NCI-H187 (cell line): ENCODE measurements around the gene DPPA2.
"Not testable (repeated sequence)": the region's sequence is repeated elsewhere in the genome, so short reads cannot be mapped to it uniquely, and the experiment has no call there.

Experiments used
- DNase-seq, 2 experiments: peaks; one replicate each; lab custom pipeline; 2025; lab: John Stamatoyannopoulos, UW

DPPA2 gene, protein sequence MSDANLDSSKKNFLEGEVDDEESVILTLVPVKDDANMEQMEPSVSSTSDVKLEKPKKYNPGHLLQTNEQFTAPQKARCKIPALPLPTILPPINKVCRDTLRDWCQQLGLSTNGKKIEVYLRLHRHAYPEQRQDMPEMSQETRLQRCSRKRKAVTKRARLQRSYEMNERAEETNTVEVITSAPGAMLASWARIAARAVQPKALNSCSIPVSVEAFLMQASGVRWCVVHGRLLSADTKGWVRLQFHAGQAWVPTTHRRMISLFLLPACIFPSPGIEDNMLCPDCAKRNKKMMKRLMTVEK

DNA sequence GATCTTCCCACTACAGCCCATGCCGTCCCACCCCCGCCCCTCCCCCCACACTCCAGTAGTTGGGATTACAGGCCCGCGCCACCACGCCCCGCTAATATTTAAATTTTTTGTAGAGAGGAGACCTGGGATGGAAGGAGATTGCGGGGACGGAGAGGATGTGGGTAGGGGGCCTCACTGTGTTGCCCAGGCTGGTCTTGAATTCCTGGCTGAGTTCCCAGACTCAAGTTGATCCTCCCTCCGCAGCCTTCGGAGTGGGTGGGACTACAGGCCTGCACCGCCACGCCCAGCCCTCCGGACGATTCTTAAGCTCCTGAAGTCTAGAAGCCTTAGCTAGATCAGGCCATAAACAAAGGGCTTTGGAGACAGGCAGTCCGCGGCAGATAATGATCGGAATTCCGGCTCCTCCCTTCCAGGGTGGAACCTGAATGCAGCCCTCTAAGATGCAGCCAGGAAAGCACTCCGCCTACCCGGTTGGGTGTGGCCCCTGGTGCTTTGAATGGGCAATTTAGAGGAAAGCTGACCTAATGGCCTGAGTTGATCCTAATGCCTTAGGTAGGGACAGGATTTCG, at the start of gene DPPA2:
DPPA2 (minus strand) TSS at position 356 of the 569 bp plus-strand sequence. CDS start 1,975 bp downstream, outside the sequence.
- DNase-seq: no peak

DNA sequence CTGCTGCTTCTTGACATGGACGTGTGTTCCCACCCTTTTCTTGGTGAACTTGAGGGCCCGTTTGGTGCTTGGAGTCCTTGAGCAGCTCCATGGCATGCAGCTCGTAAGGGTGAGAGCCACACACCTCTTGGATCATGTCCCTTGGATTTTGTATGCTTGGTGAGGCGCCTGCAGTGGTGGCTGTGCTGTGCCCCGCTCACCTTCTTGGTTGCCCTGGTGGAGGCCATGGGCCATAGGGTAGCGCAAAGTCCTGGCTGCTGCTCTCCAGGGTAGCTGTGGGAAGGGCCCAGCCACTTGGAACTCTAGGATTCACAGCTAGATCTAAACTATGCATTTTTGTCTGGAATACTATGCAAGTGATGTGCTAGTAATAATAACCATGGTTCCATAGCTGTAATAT, 47.8 kb upstream of the DPPA2 start:
- no peak for DNase-seq

DNA sequence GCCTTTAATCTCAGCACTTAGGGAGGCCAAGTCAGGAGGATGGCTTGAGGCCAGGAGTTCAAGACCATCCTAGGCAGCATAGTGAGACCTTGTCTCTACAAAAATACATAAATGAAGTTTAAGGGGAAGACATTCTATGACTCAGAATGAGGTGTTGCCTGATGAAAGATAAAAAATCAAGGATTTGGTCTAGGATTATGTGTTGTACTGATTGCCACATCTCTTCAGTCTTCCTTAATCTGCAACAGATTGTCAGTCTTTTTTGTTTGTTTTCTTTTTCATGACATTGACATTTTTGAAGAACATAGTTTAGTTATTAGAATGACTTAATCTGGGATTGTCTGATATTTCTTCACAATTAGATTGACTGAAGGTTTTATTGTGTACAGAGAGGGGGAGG, 47.3 kb upstream of the DPPA2 start:
- no peak for DNase-seq

DNA sequence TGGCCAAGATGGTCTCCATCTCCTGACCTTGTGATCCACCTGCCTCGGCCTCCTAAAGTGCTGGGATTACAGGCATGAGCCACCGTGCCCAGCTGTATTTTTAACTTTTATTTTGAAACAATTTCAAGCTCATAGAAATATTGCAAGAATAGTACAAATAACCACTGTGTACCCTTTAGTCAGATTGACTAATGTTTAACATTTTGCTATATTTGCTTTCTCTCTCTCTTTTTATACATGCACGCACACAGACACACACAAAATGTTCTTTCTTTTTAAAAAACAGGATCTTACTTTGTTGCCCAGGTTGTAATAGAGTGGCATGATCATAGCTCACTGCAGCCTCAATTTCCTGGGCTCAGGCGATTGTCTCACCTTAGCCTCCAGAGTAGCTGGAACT, 46.5 kb upstream of the DPPA2 start:
- no peak for DNase-seq

DNA sequence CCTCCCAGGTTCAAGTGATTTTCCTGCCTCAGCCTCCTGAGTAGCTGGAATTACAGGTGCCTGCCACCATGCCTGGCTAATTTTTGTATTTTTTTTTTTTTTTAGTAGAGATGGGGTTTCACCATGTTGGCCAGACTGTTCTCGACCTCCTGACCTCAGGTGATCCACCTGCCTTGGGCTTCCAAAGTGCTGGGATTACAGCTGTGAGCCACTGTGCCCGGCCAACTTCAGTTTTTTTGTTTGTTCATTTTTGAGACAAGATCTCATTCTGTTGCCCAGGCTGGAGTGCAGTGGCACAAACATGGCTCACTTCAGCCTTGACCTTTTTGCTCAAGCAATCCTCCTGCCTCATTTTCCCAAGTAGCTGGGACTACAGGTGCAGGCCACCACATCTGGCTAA, 42.5 kb upstream of the DPPA2 start:
- not testable (repeated sequence) for DNase-seq

DNA sequence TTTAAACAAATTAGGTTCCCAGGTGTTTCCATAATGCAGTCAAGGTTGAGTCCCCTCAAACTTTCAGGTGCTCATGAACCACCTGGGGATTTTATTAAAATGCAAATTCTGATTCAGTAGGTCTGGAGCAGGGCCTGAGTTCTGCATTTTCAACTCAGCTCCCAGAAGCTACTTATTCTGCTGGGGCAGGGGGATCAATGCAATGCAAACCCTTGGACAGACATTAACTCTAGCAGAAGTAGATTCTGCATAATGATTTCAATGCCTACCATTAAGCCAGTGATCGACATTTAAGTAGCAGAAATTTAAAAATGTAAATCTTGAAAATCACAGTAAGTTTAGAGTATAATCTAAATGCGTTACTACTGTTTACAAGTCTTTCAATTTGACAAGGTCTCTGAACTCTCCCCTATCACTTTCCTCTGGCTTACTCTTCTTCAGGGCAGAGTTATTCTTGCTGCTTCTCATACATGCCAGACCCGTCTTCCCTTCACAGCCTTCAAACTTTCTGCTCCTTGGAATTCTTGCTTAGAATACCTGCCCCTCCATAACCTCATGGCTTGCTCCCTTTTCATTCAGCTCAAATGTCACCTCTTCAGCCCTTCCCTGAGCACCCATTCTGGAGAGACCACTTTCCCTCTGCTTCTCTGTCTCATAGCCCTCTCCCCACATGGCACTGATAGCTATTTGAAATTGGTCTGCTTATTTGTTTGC, 40.3 kb upstream of the DPPA2 start:
- no peak for DNase-seq

DNA sequence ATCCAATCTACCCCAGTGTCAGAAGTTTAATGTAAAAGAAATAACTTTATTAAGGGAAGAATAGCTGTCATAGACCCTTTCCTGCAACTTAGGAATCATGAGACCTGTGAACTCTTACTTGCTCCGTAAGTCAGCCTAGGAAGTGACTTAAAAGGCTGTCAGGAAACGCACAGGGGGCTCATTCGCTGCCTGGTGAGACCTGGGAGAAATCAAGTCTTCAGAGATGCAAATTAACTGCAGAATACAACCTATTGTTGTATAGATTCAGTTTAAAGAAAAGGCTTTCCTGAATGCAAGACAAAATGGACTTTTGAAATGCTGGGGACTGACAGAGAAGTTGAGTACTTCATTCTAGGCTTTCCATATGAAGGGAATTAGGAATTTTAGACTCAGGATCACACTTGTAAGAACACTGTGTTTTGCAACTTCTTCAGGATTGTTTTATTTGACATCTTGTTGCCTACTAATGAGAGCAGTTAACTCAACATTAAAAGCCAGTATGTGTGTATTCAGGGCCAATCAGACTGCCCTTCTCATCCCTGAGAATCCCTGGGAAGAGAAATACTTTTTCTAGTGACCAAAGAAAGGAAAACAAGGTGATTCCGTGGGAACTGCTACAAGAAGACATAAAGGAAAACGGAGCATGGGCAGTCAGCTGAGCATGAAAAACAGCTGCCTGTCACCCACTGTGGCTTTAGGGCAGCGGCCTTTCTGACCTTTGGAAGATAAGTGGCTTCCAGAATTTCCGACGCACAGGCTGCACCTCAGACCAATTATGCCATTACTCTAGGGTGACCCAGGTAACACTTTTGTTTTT, 39.5 kb upstream of the DPPA2 start:
- DNase-seq: no peak

DNA sequence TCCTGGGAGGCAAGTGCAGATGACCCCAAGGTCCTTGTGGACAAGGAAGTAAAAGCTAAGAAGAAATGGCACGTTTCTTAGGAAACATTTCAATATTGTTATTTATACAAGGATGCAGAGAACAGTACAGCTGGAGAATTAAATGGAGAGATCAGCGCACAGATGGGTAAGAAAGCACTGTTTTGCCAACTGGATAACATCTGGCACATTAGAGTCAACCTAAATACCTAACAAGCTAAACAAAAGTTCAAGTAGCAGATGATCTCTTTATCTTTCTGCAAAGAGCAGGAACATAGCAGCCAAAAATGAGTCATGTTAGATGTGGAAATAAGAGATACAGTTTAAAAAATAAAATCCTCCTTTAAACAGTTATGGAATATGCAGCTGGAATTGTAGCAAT, 36.7 kb upstream of the DPPA2 start:
- DNase-seq: no peak

DNA sequence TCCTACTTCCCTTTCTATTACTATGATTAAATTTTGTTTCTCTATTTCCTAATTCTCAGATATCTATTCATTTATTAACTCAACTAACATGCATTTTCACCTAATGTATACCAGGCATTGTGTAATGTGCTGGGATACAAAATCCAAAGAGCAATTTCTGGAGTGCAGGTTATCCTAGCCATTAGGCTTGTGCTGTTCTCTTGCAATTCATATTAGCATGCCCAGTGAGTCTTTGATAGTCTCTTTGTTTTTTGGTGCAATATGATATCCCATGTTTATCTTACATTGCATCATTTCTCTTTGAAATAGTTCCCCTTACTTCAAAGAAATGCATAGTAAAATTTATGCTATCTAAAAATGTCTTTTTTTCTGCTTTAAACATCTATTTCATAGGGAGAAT, 34.9 kb upstream of the DPPA2 start:
- no peak for DNase-seq

DNA sequence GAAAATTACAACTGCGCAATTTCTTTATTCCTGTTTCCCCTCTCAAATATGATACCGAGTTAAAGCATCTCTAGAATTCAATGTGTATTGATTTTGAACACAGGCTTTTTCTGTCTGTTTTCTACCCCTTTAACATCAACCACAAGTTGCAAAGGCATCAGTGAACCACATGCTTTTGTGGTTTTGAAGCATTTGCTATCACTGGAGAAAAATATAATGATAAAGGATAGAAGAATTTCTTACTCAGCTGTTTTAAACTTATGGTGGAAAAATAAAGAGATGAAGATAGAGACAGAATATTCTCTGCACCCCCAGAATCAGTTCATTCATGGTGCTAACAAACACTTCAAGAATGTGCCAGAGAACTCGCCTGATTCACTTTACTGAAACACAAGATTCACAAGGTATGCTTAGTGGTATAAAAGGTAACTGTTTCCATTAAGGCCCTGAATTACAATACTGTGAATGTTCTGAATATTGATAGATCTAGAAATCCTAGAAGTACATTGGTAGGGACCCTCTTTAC, 30.5 kb upstream of the DPPA2 start:
- DNase-seq: no peak

DNA sequence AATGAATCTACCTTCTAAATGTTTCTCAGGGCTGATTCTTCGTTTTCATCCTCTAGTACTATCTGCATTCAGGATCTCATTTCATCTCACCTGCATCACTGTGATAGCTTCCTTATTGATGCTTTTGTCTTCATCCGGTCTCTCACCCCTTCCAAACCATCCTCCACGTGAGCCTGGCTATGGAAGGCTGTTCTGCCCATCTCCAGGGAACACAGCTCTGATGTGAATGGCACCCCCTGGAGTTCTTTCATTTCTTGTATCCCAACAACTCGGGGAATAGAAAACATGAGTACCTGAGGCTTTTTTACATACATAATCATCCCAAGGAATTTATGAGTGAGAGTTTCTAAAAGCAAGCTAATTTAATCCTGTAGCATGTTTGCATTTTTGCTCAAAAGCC, 29.8 kb upstream of the DPPA2 start:
- no peak for DNase-seq

DNA sequence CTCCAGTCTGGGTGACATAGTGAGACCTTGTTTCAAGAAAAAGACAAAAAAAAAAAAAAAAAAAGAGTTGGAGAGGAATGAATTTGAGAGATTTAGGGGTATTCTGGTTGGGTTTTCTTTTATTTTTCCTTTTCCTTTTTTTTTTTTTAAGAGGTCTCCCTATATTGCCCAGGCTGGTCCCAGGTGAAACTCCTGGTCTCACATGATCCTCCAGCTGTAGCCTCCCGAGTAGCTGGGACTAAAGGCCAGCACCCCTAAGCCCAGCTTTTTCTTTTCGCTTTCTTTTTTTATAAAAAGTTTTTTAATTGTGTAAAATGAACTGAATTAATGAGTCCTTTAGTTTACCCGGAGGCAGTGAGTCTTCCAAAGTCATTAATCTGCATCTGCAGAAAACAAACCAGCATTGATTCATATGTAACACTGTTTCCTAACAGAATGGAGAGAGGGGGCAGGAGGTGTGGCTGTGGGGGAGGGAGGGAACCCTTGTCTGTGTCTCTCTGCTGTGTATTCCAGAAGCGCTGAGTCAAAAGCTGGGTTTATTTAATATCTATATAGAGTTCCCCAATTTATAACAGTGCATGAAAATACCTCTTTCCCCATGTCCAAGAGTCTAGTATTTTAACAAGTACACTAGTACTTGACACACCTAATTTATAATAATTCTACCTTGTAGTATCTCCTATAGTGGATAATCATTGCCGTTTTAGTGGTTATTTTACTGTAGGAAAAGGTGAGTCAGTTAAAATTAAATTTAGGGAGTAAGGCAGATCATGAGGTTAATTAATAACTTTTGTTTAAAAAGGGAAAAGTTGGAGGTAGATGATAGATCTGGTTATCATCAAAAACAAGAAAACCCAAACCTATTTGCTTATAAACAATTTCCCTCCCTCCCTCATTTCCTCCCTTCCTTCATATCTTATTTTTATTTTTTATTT, 23.7 kb upstream of the DPPA2 start:
- no peak for DNase-seq

DNA sequence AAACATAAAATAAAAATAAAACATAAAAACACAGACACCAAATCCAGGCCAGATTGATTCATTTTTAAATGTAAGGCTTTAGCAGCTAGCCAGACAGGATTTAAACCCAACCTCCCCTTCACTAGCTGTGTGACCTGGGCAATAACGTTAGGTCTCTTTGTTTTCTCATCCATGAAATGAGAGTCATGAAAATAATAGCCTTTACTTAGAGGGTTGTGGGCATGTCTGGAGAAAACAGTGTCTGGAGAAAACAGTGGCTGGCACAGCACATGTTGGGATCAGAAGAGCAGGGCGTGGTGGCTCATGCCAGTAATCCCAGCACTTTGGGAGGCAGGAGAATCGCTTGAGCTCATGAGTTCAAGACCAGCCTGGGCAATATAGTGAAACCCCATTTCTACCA, 22.9 kb upstream of the DPPA2 start:
- no peak for DNase-seq

DNA sequence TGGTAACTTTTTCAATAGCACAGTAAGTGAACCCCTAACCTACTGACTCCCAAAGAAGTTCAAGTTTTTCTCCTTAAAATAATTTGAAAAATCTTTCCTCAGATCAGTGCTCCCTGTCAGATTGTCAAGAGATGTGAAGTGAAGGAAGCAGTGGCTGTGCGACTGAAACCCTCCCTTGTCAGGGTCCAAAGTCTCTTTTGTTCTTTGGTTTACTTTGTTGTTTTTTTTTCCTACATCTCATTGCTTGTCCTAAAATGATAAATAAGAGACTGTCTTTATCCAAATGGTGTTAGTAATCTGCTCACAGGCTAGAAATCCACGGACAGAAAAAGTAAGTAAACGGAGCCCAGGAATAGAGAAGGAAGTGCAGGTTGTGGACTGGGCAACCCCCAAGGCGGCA, 22.0 kb upstream of the DPPA2 start:
- DNase-seq: no peak

DNA sequence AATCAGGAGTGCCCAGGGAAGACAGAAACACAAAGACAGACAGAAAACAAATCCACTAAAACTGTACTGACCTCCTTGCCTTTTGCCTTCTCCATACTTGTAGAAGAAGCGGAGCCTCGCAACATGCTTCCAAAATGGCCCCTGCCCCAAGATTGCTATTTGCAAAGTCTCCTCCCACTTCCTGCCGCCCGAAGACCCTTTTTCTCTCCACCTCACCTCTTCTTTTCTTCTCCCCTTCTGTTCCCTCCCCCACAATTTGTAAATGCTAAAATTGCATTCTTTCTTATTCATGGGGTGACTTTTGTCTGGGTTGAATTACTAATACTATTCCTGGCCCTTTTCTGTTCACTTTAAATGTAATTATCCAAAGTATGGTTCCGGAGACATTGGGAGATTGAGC, 21.1 kb upstream of the DPPA2 start, which contains the start of gene DPPA4:
DPPA4 (minus strand) TSS at position 154 of the 400 bp plus-strand sequence; CDS start at position 125, 29 bp downstream.
- no peak for DNase-seq

DNA sequence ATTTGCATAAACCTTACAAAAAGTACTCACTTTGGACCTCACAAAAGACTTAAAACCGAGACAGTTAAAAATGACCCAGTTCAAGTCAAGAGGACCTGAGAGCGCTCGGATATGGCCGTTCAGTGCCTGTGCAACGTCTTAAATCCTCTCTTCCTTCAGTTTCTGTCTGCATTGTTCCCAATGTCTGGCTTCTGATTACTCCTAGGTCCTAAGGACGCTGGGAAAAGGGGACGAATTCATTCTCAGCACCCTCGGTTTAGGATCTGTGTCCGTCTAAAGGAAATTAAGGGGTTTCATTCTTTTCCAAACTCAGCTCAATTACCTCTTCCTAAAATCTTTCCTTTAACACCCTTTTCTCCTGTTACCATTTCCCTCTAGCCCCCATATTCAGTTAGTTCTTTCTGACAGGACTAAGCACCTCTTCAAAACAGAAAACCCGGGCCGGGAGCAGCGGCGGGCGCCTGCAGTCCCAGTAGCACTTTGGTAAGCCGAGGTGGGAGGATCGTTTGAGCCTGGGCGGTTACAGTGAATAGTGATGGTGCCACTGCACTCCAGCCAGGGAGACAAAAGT, 20.1 kb upstream of the DPPA2 start:
- no peak for DNase-seq

DNA sequence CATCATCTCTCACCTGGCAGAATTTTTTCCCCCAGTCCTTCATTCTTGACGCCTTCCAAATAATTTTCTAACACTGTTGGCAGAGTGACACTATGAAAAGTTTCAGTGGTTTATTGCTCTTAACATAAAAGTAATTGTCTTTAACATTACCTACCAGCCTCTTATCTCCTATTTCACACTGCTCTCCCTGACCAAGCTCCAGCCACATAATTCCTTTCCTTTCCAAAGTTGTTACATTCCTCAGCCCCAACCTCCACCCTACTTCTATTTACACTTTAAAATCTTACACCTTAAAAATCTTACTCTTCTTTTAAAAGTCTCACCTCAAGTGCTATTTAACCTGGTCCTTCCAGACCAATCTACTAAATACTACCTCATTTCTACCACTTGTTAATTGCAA, 18.3 kb upstream of the DPPA2 start:
- DNase-seq: no peak

DNA sequence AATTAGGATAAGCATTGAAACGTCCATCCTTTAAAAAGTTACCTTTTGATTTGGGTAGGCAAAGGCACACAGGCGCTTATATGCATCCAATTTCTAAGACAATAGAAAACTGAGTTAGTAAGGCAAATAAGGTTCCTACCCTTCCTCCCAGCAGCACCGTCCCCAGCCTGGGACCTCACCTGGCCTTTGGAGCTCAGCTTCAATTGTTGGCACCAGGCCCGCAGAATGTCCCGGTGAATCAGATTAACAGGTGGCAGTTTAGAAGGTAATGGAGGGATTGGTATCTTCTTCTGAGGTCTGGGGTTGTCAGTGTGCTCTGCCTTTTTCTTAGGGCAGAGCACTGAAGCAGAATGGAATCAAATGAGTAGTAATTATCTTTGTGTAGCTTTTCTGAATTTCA, 15.4 kb upstream of the DPPA2 start:
- no peak for DNase-seq

DNA sequence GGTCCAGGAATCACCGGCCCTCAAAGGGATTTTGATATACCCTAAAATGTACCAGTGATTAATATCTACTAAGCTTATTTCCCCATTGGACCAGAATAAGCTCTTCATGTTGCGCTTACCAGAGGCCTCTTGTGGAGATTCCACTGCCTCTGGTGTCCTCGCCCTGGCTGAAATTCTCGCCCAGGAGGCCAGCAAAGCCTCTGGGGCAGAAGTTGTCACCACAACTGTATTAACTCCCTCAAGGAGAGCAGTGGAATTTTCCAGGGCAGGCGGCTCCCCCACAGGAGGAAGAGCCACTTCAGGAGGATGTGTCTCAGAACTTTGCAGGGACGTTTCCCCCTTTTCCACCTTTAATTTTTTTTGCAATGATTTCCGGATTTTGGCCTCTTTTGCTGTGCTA, 14.1 kb upstream of the DPPA2 start:
- no peak for DNase-seq

DNA sequence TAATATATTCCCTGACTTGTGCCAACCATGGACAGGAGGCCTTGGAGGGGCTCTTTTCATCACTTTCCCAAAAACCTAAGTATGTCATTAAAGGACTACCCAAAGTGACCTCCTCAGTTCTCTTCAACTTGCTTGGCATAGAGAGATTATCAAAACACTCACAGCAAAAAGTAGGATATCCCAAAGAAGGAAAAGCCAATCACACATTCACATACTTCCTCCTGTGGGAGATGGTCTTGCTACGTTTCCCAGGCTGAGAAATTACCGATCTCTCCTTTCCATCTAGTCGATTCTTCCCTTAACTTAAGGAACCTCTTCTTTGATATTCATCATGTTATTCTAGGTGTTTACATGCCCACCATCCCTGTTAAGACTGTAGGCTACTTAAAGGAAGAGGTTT, 11.9 kb upstream of the DPPA2 start:
- DNase-seq: no peak

DNA sequence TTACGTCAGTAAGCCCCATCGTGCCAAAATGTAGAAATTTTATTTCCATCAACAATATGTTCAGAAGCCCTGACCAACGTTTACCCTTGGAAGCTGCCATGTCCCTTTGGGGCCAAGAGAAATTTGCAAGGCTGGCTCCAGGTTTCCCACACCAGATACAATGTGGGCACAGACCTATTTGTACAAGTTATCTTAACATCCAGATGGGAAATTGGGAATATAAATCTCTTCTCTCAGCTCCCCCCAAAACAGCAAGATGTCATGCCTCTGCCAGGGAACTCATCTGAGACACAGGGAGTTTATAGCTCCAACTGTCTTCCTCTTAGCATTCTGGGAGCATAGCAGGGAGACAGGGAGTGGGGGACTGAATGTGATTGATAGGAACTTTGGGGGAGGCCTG, 9.3 kb upstream of the DPPA2 start:
- DNase-seq: no peak
